ENCODE measurements around the gene C2CD3. TPM values are rescaled to one million over a fixed set of nuclear protein-coding genes. Genes with fewer than 3 reads are reported as not detected.

C2CD3 gene
- total RNA-seq, 6 donors from 2014 or later, result 21.4 to 55.5 (median 26.6) TPM

DNA sequence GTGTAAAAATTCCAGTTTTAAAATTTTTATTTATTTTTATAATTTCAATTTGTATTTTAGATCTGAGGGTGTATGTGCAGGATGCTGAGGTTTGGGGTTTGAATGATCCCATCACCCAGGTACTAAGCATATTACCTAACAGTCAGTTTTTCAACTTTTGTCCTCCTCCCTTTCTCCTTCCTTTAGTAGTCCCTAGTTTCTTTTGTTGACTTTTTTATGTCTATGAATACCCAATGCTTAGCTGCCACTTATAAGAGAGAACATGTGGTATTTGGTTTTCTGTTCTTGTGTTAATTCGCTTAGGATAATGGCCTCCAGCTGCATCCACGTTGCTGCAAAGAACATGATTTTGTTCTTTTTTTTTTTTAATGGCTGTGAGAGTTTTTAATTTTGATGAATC lies 126.3 kb downstream of the C2CD3 start:
- no peak overlapping the region for H3K27ac ChIP-seq
- peaks cover 18 to 57% (median 23%) of the 10 kb centered on the region in 4 donors for H3K36me3 ChIP-seq
- H3K9me3 ChIP-seq, result no peaks in the 10 kb centered on the region
- ATAC-seq (ENCODE audit: low FRiP score in 2 of 2) (no peak), DNase-seq (no peak)
- H3K4me1 ChIP-seq, result no peaks in the 10 kb centered on the region
- H3K4me3 ChIP-seq, result no peak overlapping the region
- no peaks in the 10 kb centered on the region for H3K27me3 ChIP-seq
- TF ChIP-seq POLR2A (IDR thresholded peaks at IDR 0.05) (no peak), EP300 (IDR thresholded peaks at IDR 0.05) (no peak), POLR2AphosphoS5 (IDR thresholded peaks at IDR 0.05) (no peak)
- TF ChIP-seq, protein P1, sequence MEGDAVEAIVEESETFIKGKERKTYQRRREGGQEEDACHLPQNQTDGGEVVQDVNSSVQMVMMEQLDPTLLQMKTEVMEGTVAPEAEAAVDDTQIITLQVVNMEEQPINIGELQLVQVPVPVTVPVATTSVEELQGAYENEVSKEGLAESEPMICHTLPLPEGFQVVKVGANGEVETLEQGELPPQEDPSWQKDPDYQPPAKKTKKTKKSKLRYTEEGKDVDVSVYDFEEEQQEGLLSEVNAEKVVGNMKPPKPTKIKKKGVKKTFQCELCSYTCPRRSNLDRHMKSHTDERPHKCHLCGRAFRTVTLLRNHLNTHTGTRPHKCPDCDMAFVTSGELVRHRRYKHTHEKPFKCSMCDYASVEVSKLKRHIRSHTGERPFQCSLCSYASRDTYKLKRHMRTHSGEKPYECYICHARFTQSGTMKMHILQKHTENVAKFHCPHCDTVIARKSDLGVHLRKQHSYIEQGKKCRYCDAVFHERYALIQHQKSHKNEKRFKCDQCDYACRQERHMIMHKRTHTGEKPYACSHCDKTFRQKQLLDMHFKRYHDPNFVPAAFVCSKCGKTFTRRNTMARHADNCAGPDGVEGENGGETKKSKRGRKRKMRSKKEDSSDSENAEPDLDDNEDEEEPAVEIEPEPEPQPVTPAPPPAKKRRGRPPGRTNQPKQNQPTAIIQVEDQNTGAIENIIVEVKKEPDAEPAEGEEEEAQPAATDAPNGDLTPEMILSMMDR (IDR thresholded peaks at IDR 0.05), result no peak
- WGBS, 2 donors, result 79 to 82% methylated on average over 2 of the region's 2 CpGs

DNA sequence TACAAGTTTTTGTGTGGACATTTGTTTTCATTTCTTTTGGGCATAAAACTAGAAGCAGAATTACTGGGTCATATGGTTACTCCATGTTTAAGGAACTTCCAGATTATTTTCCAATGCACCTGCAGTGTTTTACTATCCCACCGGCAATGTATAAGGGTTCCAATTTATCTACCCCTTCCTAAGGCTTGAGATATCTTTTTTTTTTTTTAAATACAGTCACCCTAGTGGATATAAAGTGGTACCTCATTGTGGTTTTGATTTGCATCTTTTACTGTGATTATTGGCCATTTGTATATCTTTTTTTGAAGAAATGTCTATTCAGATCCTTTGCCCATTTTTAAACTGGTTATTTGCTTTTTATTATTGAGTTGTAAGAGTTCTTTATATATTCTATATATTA lies 127.4 kb downstream of the C2CD3 start:
- no peak for ATAC-seq (ENCODE audit: low FRiP score in 2 of 2)
- H3K36me3 ChIP-seq, result peaks cover 14 to 55% (median 26%) of the 10 kb centered on the region in 4 donors
- H3K4me1 ChIP-seq, result no peaks in the 10 kb centered on the region
- TF ChIP-seq, protein P1 (IDR thresholded peaks at IDR 0.05), result no peak
- TF ChIP-seq POLR2AphosphoS5 (IDR thresholded peaks at IDR 0.05) (no peak), EP300 (IDR thresholded peaks at IDR 0.05) (no peak), POLR2A (IDR thresholded peaks at IDR 0.05) (no peak)
- DNase-seq, result no peak
- H3K4me3 ChIP-seq, result no peak overlapping the region
- 92 to 100% methylated on average over 1 of the region's 1 CpG for WGBS, 2 donors
- no peaks in the 10 kb centered on the region for H3K27me3 ChIP-seq
- H3K9me3 ChIP-seq, result no peaks in the 10 kb centered on the region
- no peak overlapping the region for H3K27ac ChIP-seq

DNA sequence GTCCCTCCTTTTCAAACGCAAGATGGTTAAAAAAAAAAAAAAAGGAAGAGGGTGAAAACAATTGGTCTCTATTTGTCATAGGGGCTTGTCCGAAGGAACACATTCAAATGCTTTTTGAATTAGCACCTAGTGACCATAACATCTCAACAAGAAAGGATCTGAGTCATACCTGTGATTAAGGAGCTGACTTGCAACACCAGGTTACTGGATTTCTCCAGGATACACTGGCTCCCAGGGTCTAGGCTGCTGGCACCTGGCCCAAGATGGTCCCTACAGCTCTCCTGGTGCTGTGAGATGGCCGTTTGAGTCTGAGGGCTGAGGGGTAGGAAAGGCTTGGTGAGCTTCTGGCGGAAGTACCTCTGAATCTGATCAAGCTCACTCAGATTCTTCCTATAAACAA lies 133.5 kb downstream of the C2CD3 start:
- Histone ChIP-seq H3K4me3 (no peak overlapping the region), H3K4me1 (no peaks in the 10 kb centered on the region), H3K9me3 (no peaks in the 10 kb centered on the region), H3K27me3 (no peaks in the 10 kb centered on the region), H3K36me3 (peaks cover 0 to 86% (median 36%) of the 10 kb centered on the region in 4 donors), H3K27ac (no peak overlapping the region)
- no peak for TF ChIP-seq EP300 (IDR thresholded peaks at IDR 0.05)
- TF ChIP-seq POLR2A (IDR thresholded peaks at IDR 0.05), result no peak
- TF ChIP-seq, protein P1 (IDR thresholded peaks at IDR 0.05), result no peak
- WGBS, 2 donors, result 81 to 84% methylated on average over 3 to 4 of the region's 4 CpGs
- DNase-seq, result no peak
- no peak for ATAC-seq (ENCODE audit: low FRiP score in 2 of 2)

DNA sequence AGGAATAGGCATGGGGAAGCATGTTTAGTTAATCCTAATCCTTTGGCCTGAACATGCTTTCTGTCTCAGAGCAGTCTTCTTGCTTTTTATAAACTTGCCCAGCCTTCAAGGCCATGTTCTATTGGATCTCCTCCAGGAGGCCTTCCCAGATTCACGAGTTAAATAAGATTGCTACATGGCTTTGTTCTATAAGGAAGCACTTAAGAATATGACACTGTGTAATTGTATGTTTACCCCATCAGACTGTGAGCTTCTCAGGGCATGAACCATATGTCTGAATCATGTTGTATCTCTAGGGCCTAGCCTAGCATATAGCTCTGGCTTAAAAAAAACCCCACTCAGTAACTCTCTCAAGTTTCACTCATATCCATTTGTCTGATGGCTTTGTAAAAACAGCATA lies 135.5 kb downstream of the C2CD3 start:
- WGBS, 2 donors, result 56 to 60% methylated on average over 1 of the region's 1 CpG
- no peak for ATAC-seq (ENCODE audit: low FRiP score in 2 of 2)
- H3K4me3 ChIP-seq, result no peak overlapping the region
- no peaks in the 10 kb centered on the region for H3K9me3 ChIP-seq
- no peaks in the 10 kb centered on the region for H3K27me3 ChIP-seq
- DNase-seq, result no peak
- peaks cover 0 to 78% (median 28%) of the 10 kb centered on the region in 4 donors for H3K36me3 ChIP-seq
- H3K27ac ChIP-seq, result no peak overlapping the region
- no peaks in the 10 kb centered on the region for H3K4me1 ChIP-seq
- no peak for TF ChIP-seq POLR2AphosphoS5 (IDR thresholded peaks at IDR 0.05)
- TF ChIP-seq, protein P1 (IDR thresholded peaks at IDR 0.05), result no peak

DNA sequence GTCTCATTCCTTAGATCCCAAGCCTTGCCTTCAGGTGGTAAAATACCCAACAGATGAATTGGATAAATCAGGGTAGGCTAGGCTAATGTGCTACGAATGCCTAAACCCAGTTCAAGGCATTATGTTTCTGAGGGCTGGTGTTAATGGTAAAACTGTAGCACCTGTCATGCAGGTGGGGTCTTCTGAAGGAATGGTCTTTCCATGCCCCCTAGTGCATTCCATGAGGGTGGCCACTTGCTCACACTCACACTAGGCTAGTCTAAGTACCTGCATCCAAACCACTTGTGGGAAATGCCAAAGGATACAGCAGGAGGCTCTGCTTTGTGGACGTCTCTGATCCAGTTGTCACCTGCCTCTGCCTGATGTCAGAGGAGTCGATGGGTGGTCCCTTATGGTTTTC lies 137.8 kb downstream of the C2CD3 start:
- Histone ChIP-seq H3K4me1 (no peaks in the 10 kb centered on the region), H3K9me3 (no peaks in the 10 kb centered on the region), H3K27ac (no peak overlapping the region), H3K27me3 (no peaks in the 10 kb centered on the region), H3K36me3 (peaks cover 0 to 71% (median 25%) of the 10 kb centered on the region in 4 donors), H3K4me3 (no peak overlapping the region)
- WGBS, 2 donors, result 83 to 93% methylated on average over 3 of the region's 3 CpGs
- ATAC-seq (ENCODE audit: low FRiP score in 2 of 2) (no peak), DNase-seq (no peak)
- TF ChIP-seq POLR2A (IDR thresholded peaks at IDR 0.05) (no peak), POLR2AphosphoS5 (IDR thresholded peaks at IDR 0.05) (no peak), EP300 (IDR thresholded peaks at IDR 0.05) (no peak)
- TF ChIP-seq, protein P1 (IDR thresholded peaks at IDR 0.05), result no peak

Measured in upper lobe of left lung (tissue), 6 donors.